ENCODE measurements around the gene RTN4.

Gene RTN4

GRCh38 chr2:55052129-55053061 is 2.1 kb upstream of the RTN4 start:
- TF ChIP-seq TOX (CRISPR knock-in tag; IDR thresholded peaks at IDR 0.05; ENCODE audit: borderline replicate concordance) (no peak), ZFP3 (CRISPR knock-in tag; IDR thresholded peaks at IDR 0.05) (no peak), OSR1 (CRISPR knock-in tag; IDR thresholded peaks at IDR 0.05) (no peak), TSHZ2 (CRISPR knock-in tag; IDR thresholded peaks at IDR 0.05) (no peak), ZNF70 (CRISPR knock-in tag; IDR thresholded peaks at IDR 0.05) (no peak), CSDC2 (CRISPR knock-in tag; IDR thresholded peaks at IDR 0.05) (no peak), ZFP30 (CRISPR knock-in tag; IDR thresholded peaks at IDR 0.05) (no peak), POU6F1 (CRISPR knock-in tag; IDR thresholded peaks at IDR 0.05; ENCODE audit: borderline replicate concordance, low read depth) (no peak), ISL1 (CRISPR knock-in tag; IDR thresholded peaks at IDR 0.05) (no peak)
- no peak for ATAC-seq

GRCh38 chr2:55051026-55051866 is 995 bp upstream of the RTN4 start:
- peak; percentile 65 for ATAC-seq
- TF ChIP-seq GLIS3 (CRISPR knock-in tag; IDR thresholded peaks at IDR 0.05) (no peak), CSRNP3 (CRISPR knock-in tag; IDR thresholded peaks at IDR 0.05) (no peak), ZNF70 (CRISPR knock-in tag; IDR thresholded peaks at IDR 0.05) (no peak), CSDC2 (CRISPR knock-in tag; IDR thresholded peaks at IDR 0.05) (no peak), ZFP3 (CRISPR knock-in tag; IDR thresholded peaks at IDR 0.05) (no peak), ISL1 (CRISPR knock-in tag; IDR thresholded peaks at IDR 0.05) (peak; percentile 28; the same call in 1 of the 2 replicates), PPARA (CRISPR knock-in tag; IDR thresholded peaks at IDR 0.05; ENCODE audit: borderline replicate concordance) (no peak), TCF4 (CRISPR knock-in tag; IDR thresholded peaks at IDR 0.05; ENCODE audit: borderline replicate concordance) (no peak)

- TF ChIP-seq ZNF565 (CRISPR knock-in tag; conservative IDR thresholded peaks at IDR 0.05; ENCODE audit: low read depth) = no peak
- TF ChIP-seq PATZ1 (CRISPR knock-in tag; IDR thresholded peaks at IDR 0.05; ENCODE audit: borderline replicate concordance) = no peak
- no peak for TF ChIP-seq ISL1 (CRISPR knock-in tag; IDR thresholded peaks at IDR 0.05)
- TF ChIP-seq ZFP3 (CRISPR knock-in tag; IDR thresholded peaks at IDR 0.05) = no peak
- no peak for TF ChIP-seq TSHZ2 (CRISPR knock-in tag; IDR thresholded peaks at IDR 0.05)
- no peak for TF ChIP-seq CSDC2 (CRISPR knock-in tag; IDR thresholded peaks at IDR 0.05)
- no peak for TF ChIP-seq RARB (CRISPR knock-in tag; IDR thresholded peaks at IDR 0.05)
- ATAC-seq = no peak
Measured at GRCh38 chr2:55049821-55050099, 491 bp downstream of the RTN4 start.
